Esophagus muscularis mucosa (tissue), 3 donors: Measurements from ENCODE around the gene NEURL1B.

Source experiments
- CTCF ChIP-seq, 3 experiments: fragments of 200-600 bp in 2 of 3; fragments of 450-650 bp in 1 of 3; sonication (generic) in 2 of 3; IDR thresholded peaks; one replicate each; pipeline ENCODE4 v1.5.1; 2017 to 2019; ENCODE audit warnings: antibody characterized with exemption in 3 of 3, mild to moderate bottlenecking in 2 of 3, moderate library complexity in 1 of 3
- POLR2A ChIP-seq: fragments of 450-650 bp; IDR thresholded peaks from one replicate; pipeline ENCODE4 v1.6.1; 2017; ENCODE audit warnings: antibody characterized with exemption, moderate library complexity, mild to moderate bottlenecking, low read depth
- POLR2AphosphoS5 ChIP-seq, 2 donors: sonication (generic); formaldehyde crosslinking; IDR thresholded peaks; one replicate each; pipeline ENCODE4 v1.6.1; 2017; ENCODE audit warnings: antibody characterized with exemption in 2 of 2

- no peak for TF ChIP-seq CTCF (IDR thresholded peaks at IDR 0.05)
- TF ChIP-seq POLR2AphosphoS5 (IDR thresholded peaks at IDR 0.05), result no peak
- no peak for TF ChIP-seq POLR2A
Observed at GRCh38 chr5:172687940-172688339, 46.9 kb downstream of the NEURL1B start.
